ELF-1 (cell line): Measurements from ENCODE around the gene C1orf21.
"Not testable (repeated sequence)": the region's sequence is repeated elsewhere in the genome, so short reads cannot be mapped to it uniquely, and the experiment has no call there.

Source experiments
- DNase-seq: peaks from one replicate; pipeline ENCODE4 v3.0.0-alpha.2; 2016; ENCODE audit warnings: low read depth, low spot score

C1orf21 gene

DNA sequence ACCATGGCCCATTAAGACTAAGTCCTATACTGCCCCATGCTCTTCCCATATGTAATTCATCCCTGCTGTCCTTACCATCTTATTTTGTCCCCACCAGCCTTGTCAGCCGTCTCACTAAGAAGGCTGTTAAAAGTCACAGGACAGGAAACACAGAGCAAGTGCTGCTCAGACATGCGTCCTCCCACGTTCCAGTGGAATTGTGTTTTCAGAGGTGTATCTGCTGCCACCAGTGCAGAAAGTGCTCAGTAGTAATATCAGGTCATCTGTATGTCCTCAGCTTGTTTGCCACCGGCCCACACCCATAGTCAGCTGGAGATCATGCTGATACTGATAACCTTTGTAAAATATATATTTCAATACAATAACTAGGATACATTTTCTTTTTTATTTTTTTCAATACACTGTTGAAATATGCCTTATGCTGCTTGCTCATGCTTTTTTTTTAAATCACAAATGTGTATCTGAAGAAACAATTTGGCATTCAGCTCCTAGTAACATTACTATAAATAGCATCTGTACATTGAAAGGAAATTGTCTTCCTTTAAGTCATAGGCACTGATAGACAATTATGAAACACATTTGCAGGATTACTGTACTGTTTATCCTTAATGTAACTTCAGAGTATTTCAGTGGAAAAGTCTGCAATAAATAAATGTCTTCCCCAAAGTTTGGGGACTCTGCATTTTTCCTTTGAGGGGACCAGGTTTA lies 211.0 kb downstream of the C1orf21 start:
- DNase-seq, result no peak

- no peak for DNase-seq
These were observed 211.8 kb downstream of the C1orf21 start for GRCh38 chr1:184598403-184599193.

GRCh38 chr1:184604152-184604900 lies 217.5 kb downstream of the C1orf21 start:
- DNase-seq, result no peak

GRCh38 chr1:184605941-184606340 lies 219.1 kb downstream of the C1orf21 start:
- DNase-seq, result no peak

- DNase-seq, result no peak
These were observed 220.0 kb downstream of the C1orf21 start for GRCh38 chr1:184606786-184607185.

GRCh38 chr1:184608581-184608980 lies 221.8 kb downstream of the C1orf21 start:
- DNase-seq, result no peak

GRCh38 chr1:184608990-184609389 lies 222.2 kb downstream of the C1orf21 start:
- no peak for DNase-seq

- DNase-seq, result no peak
These were observed 224.2 kb downstream of the C1orf21 start for GRCh38 chr1:184610876-184611595.

DNA sequence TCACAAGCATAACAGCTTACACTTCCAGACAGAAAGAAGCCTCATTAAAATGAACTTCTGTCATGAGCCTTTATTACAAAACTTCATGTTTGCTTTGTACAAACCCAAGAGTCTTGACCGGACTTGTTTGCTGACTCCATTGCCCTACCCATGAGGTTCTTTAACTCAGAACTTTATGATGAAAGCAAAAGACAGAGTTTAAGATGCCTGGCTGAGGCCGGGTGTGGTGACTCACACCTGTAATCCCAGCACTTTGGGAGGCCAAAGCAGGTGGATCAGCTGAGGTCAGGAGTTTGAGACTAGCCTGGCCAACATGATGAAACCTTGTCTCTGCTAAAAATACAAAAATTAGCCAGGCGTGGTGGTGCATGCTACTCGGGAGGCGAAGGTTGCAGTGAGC lies 225.4 kb downstream of the C1orf21 start:
- not testable (repeated sequence) for DNase-seq

- no peak for DNase-seq
These were observed 227.8 kb downstream of the C1orf21 start for GRCh38 chr1:184614667-184615066.

- no peak for DNase-seq
These were observed 228.5 kb downstream of the C1orf21 start for GRCh38 chr1:184615301-184615700.

DNA sequence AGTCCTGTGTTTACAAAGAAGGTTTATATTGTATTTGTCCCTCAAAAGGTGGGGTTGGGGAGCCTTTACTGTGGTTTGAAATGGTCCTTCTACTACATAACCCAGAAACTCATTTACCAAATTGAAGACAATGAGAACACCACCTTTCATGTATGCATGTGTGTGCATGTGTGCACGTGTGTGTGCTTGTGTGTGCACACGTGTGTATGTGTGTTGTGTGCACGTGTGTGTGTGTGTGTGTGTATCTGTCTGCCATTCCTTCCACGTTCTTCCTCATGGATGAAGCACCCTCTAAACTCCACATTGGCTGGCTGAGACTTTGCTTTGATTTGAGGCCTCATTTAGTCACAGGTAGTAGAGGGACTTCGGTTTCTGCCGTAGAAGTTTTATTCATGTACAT lies 229.7 kb downstream of the C1orf21 start:
- DNase-seq, result no peak

- DNase-seq, result no peak
These were observed 230.7 kb downstream of the C1orf21 start for GRCh38 chr1:184617433-184618029.

DNA sequence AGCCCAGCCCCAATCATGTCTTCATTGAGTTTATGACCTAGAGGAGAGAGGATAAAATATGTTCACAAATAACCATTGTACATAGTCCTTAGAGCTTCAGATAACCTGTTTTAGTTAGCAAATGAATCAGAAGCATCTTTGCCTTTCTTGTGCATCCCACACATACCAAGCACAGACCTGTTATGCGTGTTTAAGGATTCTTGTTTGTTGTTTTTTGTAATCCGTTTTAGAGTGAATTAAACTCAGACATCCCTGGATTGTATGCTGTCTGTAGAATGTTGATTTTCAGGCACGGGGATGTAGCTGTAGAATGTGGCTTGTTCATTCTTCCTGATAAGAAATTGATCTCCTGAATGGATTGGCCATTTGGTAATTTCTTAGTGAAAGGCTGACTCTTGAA lies 232.0 kb downstream of the C1orf21 start:
- DNase-seq, result no peak

DNA sequence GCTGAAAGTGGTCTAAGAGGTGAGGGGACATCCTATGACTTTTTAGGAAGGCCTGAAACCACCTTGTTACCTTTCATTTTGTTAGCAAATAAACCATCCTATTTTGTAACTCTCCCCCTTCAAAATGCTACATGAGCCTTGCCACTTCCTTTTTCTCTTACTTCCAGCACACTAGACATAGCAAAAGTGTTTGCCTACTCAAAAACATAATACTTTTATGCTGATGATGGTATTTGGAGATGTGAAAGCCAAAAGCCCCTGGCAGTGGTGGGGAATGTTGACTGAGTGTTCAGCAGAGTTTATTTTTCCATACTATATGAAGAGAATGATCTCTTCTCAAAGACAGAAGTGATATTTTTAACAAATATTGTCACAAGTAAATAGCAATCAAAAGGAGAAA lies 233.6 kb downstream of the C1orf21 start:
- DNase-seq, result no peak

DNA sequence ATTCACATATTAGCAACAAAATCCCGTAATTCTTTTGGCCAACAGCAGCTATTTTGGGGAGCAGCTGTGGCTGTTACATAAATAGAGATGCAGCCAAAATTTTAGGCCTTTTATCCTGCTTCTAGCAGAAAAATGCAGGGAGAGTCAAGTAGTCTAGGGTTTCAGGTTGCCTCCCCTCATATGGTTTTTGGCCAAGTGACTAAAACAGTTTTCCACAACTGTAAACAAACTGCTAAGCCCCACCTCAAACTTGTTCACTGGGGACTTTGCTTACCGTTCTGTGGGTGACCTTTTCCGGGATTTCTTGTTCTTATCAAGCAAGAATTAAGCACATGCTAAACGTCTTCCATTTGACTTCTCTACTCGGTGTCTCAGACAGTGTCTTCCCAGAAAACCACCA lies 234.4 kb downstream of the C1orf21 start:
- DNase-seq, result no peak

DNA sequence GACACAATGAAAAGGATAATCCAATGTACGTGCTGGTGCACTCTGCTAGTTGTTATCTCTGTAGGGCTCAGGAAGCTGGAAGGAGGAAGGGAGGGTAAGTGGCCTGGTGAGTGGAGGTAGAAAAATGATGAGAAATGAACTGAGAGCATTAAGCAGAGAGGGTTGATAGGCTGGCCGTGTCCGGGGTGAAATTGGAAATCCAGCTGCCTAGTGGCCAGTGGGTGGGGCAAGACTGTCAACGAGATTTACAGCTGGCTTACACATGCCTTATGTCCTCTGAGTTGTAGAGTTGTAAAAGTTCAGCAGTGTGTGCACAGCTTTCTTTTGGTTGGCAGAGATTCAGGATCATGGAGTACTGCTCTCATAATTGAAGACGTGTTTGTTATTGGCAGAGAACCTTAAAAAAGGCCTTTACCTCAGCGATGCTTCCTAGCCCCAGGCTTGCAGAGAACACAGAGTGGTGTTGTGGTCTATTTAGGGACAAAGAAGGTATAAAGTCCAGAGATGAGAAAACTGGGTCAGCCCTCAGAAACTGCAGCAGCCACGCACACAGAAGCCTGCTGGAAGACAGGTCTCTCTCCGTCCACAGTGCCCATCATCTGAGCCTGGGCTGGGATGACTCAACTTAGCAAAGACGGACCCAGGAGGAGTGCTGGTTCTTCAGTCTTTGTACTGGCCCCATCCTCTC lies 235.5 kb downstream of the C1orf21 start:
- peak; percentile 51 for DNase-seq

- DNase-seq, result no peak
These were observed 236.6 kb downstream of the C1orf21 start for GRCh38 chr1:184623404-184623803.

- DNase-seq, result no peak
These were observed 237.2 kb downstream of the C1orf21 start for GRCh38 chr1:184624051-184624450.

GRCh38 chr1:184624626-184625025 lies 237.8 kb downstream of the C1orf21 start:
- no peak for DNase-seq

DNA sequence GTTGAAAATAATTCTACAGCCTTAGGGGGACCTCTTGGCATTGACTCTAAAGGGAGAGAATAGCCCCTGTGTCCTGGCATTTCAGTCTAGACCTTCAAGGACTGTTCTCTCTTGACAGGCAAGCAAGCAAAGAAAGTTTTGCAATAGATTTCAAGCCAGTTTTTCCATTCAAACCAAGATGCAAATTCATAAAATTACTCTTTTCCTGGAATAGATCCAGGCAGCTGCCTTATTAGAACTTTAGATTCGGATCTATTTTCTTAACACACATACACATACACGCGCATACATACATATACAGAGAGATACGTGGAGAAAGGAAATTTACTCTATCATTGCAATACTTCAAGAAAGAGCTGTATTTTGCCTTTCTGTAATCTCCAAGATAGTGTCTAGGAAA lies 238.4 kb downstream of the C1orf21 start:
- DNase-seq, result no peak
